Liver (tissue), 9 donors: ENCODE measurements around the gene DRGX. TPM values are rescaled to one million over a fixed set of nuclear protein-coding genes. Genes with fewer than 3 reads are reported as not detected.

ENCODE experiments used
- DNase-seq: peaks from one replicate; pipeline ENCODE4 v3.0.0-alpha.2; 2017; ENCODE audit warnings: low spot score
- H3K27ac ChIP-seq, 2 donors: one replicate each; pipeline ENCODE4 v1.7.0; 2013; ENCODE audit warnings: inconsistent platforms in 2 of 2, low read length in 2 of 2, control low read depth in 1 of 2, low read depth in 1 of 2, mild to moderate bottlenecking in 1 of 2
- H3K27me3 ChIP-seq, 4 donors: one replicate each; pipeline versions ENCODE4 v1.6.1 to v1.7.0; 2013; ENCODE audit warnings: low read length in 3 of 4, inconsistent platforms in 1 of 4, mild to moderate bottlenecking in 1 of 4, moderate library complexity in 1 of 4; ENCODE audit not compliant: control insufficient read depth in 4 of 4, insufficient read depth in 4 of 4
- H3K36me3 ChIP-seq, 4 donors: one replicate each; pipeline versions ENCODE4 v1.6.1 to v1.7.0; 2013; ENCODE audit warnings: low read length in 3 of 4, mild to moderate bottlenecking in 3 of 4, low read depth in 1 of 4, moderate library complexity in 1 of 4; ENCODE audit not compliant: control insufficient read depth in 4 of 4, insufficient read depth in 3 of 4
- H3K4me1 ChIP-seq, 4 donors: one replicate each; pipeline versions ENCODE4 v1.6.1 to v1.7.0; 2013; ENCODE audit warnings: low read length in 3 of 4, mild to moderate bottlenecking in 3 of 4, moderate library complexity in 1 of 4; ENCODE audit not compliant: control insufficient read depth in 4 of 4, insufficient read depth in 4 of 4
- H3K4me3 ChIP-seq, 3 donors: one replicate each; pipeline versions ENCODE4 v1.6.1 to v1.7.0; 2013; ENCODE audit warnings: low read length in 3 of 3, control low read depth in 1 of 3, low read depth in 1 of 3, mild to moderate bottlenecking in 1 of 3
- H3K9ac ChIP-seq, 2 donors: one replicate each; pipeline ENCODE4 v1.7.0; 2013; ENCODE audit warnings: low read length in 2 of 2, mild to moderate bottlenecking in 2 of 2, moderate library complexity in 2 of 2, control low read depth in 1 of 2, low read depth in 1 of 2
- H3K9me3 ChIP-seq, 4 donors: one replicate each; pipeline versions ENCODE4 v1.6.1 to v1.7.0; 2013; ENCODE audit warnings: low read length in 3 of 4; ENCODE audit not compliant: control insufficient read depth in 4 of 4
- CTCF ChIP-seq: fragments of 150-350 bp; IDR thresholded peaks from 2 replicates; pipeline ENCODE4 v1.5.1; 2017; ENCODE audit warnings: improper control_type of control experiment, low read depth, low read length; ENCODE audit not compliant: missing input control
- FOXA1 ChIP-seq: IDR thresholded peaks from 2 replicates; pipeline ENCODE4 v1.6.1; 2016; ENCODE audit warnings: antibody characterized with exemption
- FOXA2 ChIP-seq: IDR thresholded peaks from 2 replicates; pipeline ENCODE4 v1.6.1; 2016; ENCODE audit warnings: antibody characterized with exemption
- GABPA ChIP-seq, 2 donors: IDR thresholded peaks in 1 of 2; conservative IDR thresholded peaks in 1 of 2; 2 replicates each; pipeline ENCODE4 v1.6.1; 2016; ENCODE audit warnings: antibody characterized with exemption in 2 of 2, mild to moderate bottlenecking in 1 of 2, moderate library complexity in 1 of 2
- HNF4A ChIP-seq, 2 donors: conservative IDR thresholded peaks; 2 replicates each; pipeline ENCODE4 v1.6.1; 2016; ENCODE audit warnings: antibody characterized with exemption in 2 of 2, mild to moderate bottlenecking in 2 of 2
- HNF4G ChIP-seq: IDR thresholded peaks from 2 replicates; pipeline ENCODE4 v1.6.1; 2016; ENCODE audit warnings: antibody characterized with exemption
- JUND ChIP-seq, 2 donors: IDR thresholded peaks; 2 replicates each; pipeline ENCODE4 v1.6.1; 2016; ENCODE audit warnings: antibody characterized with exemption in 2 of 2
- RAD21 ChIP-seq, 2 donors: IDR thresholded peaks; 2 replicates each; pipeline ENCODE4 v1.6.1; 2016; ENCODE audit warnings: antibody characterized with exemption in 2 of 2, mild to moderate bottlenecking in 2 of 2
- REST ChIP-seq: IDR thresholded peaks from 2 replicates; pipeline ENCODE4 v1.6.1; 2016; ENCODE audit warnings: antibody characterized with exemption, mild to moderate bottlenecking
- TAF1 ChIP-seq: conservative IDR thresholded peaks from 2 replicates; pipeline ENCODE4 v1.6.1; 2016; ENCODE audit warnings: antibody characterized with exemption, mild to moderate bottlenecking
- YY1 ChIP-seq: IDR thresholded peaks from 2 replicates; pipeline ENCODE4 v1.6.1; 2016; ENCODE audit warnings: antibody characterized with exemption, mild to moderate bottlenecking
- ZBTB33 ChIP-seq: IDR thresholded peaks from 2 replicates; pipeline ENCODE4 v1.6.1; 2016; ENCODE audit warnings: antibody characterized with exemption
- WGBS: extraction: QIAGEN DNeasy Blood & Tissue Kit; methylation state at CpG from one replicate; pipeline ENCODE4 v1.1.7; 2013; 5-methylcytosine and 5-hydroxymethylcytosine counted together
- polyA plus RNA-seq, 2 donors: library from polyadenylated mRNA; stranded (reverse) in 1 of 2; unstranded in 1 of 2; fragments of 200-250 nt in 1 of 2; fragments of >200 nt in 1 of 2; fragmentation: Nextera tagmentation in 1 of 2; extraction: Ambion mirVana in 1 of 2; gene quantifications; one replicate each; pipeline versions ENCODE4 v1.2.1 to v1.2.3, GENCODE V29; 2013 to 2015
- total RNA-seq, 2 donors: library from RNA; depleted of rRNA; stranded (reverse); fragments of >200 nt; gene quantifications; one replicate each; pipeline ENCODE4 v1.2.3, GENCODE V29; 2014
- donor health status: healthy.
- donor health status: healthy.
- donor health status: healthy.
- donor health status: healthy.
- donor health status: healthy.

Gene DRGX
- total and polyA plus RNA-seq, 4 donors, result not detected

- DNase-seq, result no peak
- no peaks in the 10 kb centered on the region for H3K27me3 ChIP-seq
- TF ChIP-seq GABPA (IDR thresholded peaks at IDR 0.05 in 1 of 2, conservative IDR thresholded peaks at IDR 0.05 in 1 of 2) (no peak), TAF1 (no peak), HNF4G (no peak), ZBTB33 (no peak), FOXA2 (no peak), HNF4A (conservative IDR thresholded peaks at IDR 0.05) (no peak), FOXA1 (no peak), CTCF (no peak), RAD21 (IDR thresholded peaks at IDR 0.05) (no peak)
- 77% methylated on average over 11 of the region's 11 CpGs for WGBS
- no peak overlapping the region for H3K27ac ChIP-seq
- H3K9me3 ChIP-seq, result peaks cover 0 to 1% (median 0%) of the 10 kb centered on the region in 4 donors
- no peaks in the 10 kb centered on the region for H3K36me3 ChIP-seq
- no peak overlapping the region for H3K4me3 ChIP-seq
- H3K4me1 ChIP-seq, result no peaks in the 10 kb centered on the region
- no peak overlapping the region for H3K9ac ChIP-seq
These were observed 33.9 kb downstream of the DRGX start for GRCh38 chr10:49361735-49362568.

GRCh38 chr10:49361178-49361554, 34.7 kb downstream of the DRGX start:
- no peak for DNase-seq
- 85% methylated on average over 8 of the region's 8 CpGs for WGBS

More at GRCh38 chr10:49361178-49361554, 34.7 kb downstream of the DRGX start:
- TF ChIP-seq ZBTB33 (no peak), REST (no peak), RAD21 (IDR thresholded peaks at IDR 0.05) (no peak), HNF4A (conservative IDR thresholded peaks at IDR 0.05) (no peak), CTCF (no peak), JUND (IDR thresholded peaks at IDR 0.05) (no peak), HNF4G (no peak), FOXA2 (no peak), YY1 (no peak)
- no peaks in the 10 kb centered on the region for H3K36me3 ChIP-seq
- no peak overlapping the region for H3K4me3 ChIP-seq
- no peaks in the 10 kb centered on the region for H3K4me1 ChIP-seq
- H3K9ac ChIP-seq, result no peak overlapping the region
- no peaks in the 10 kb centered on the region for H3K27me3 ChIP-seq
- no peak overlapping the region for H3K27ac ChIP-seq
- H3K9me3 ChIP-seq, result peaks cover 0 to 1% (median 0%) of the 10 kb centered on the region in 4 donors
